ENCODE data around the gene ERV3-1.

Gene ERV3-1

GRCh38 chr7:65004575-65004974, 1.9 kb downstream of the ERV3-1 start:
- Histone ChIP-seq H3K4me1 (ENCODE audit: control insufficient read depth, insufficient read depth, low read length) (no peaks in the 10 kb centered on the region), H3K27ac (ENCODE audit: extremely low read depth, low read depth, low read length) (no peak overlapping the region), H3K36me3 (ENCODE audit: control insufficient read depth in 2 of 2, insufficient read depth in 1 of 2, low read length in 2 of 2) (peaks cover 3 to 19% of the 10 kb centered on the region in 2 experiments; a peak in 2 of 3 replicates), H3K9me3 (ENCODE audit: control insufficient read depth, insufficient read depth, low read depth, low read length) (no peaks in the 10 kb centered on the region), H3K4me3 (ENCODE audit: low read depth, low read length) (no peak overlapping the region)
- CTCF ChIA-PET = no interaction called here
- TF ChIP-seq ZNF677 (tag by site-specific recombination; IDR thresholded peaks at IDR 0.05) (no peak), GLIS1 (tag by site-specific recombination; IDR thresholded peaks at IDR 0.05) (no peak), GLI2 (tag by site-specific recombination; IDR thresholded peaks at IDR 0.05; ENCODE audit: borderline replicate concordance, low read depth) (no peak), ZNF362 (tag by site-specific recombination; IDR thresholded peaks at IDR 0.05) (no peak), ZNF114 (tag by site-specific recombination; IDR thresholded peaks at IDR 0.05) (no peak), ZNF843 (tag by site-specific recombination; IDR thresholded peaks at IDR 0.05) (no peak), GLIS2 (tag by site-specific recombination; IDR thresholded peaks at IDR 0.05) (no peak), OVOL3 (tag by site-specific recombination; IDR thresholded peaks at IDR 0.05) (no peak), MYNN (tag by site-specific recombination; IDR thresholded peaks at IDR 0.05; ENCODE audit: borderline replicate concordance) (no peak), ZNF311 (tag by site-specific recombination; IDR thresholded peaks at IDR 0.05; ENCODE audit: borderline replicate concordance) (no peak), ZNF747 (tag by site-specific recombination; IDR thresholded peaks at IDR 0.05) (no peak), ZBTB26 (tag by site-specific recombination; optimal IDR thresholded peaks at IDR 0.05) (no peak), TRIM28 (IDR thresholded peaks at IDR 0.05; ENCODE audit: borderline replicate concordance, low read length) (no peak), ZNF792 (tag by site-specific recombination; IDR thresholded peaks at IDR 0.05) (no peak), ZNF184 (tag by site-specific recombination; IDR thresholded peaks at IDR 0.05) (no peak), SP3 (tag by site-specific recombination; IDR thresholded peaks at IDR 0.05) (no peak), YY2 (tag by site-specific recombination; IDR thresholded peaks at IDR 0.05) (no peak), ZNF701 (tag by site-specific recombination; IDR thresholded peaks at IDR 0.05) (no peak)
- POLR2A ChIA-PET = interaction anchor here (0.7 kb wide), 1 partner anchor 1961 kb away, joined by 3 read pairs; no protein-coding TSS in a partner anchor

GRCh38 chr7:65002972-65003585, 3.4 kb downstream of the ERV3-1 start:
- no peak for TF ChIP-seq ZNF366 (tag by site-specific recombination; conservative IDR thresholded peaks at IDR 0.05)
- no peak for TF ChIP-seq ZNF639 (tag by site-specific recombination; IDR thresholded peaks at IDR 0.05)
- no peak for TF ChIP-seq ZNF266 (tag by site-specific recombination; IDR thresholded peaks at IDR 0.05; ENCODE audit: low read depth)
- TF ChIP-seq GLIS1 (tag by site-specific recombination; IDR thresholded peaks at IDR 0.05) = no peak
- TF ChIP-seq ZNF664 (tag by site-specific recombination; IDR thresholded peaks at IDR 0.05) = no peak
- TF ChIP-seq PRDM6 (tag by site-specific recombination; IDR thresholded peaks at IDR 0.05) = no peak
- no peak for TF ChIP-seq WT1 (tag by site-specific recombination; IDR thresholded peaks at IDR 0.05)
- TF ChIP-seq ZNF777 (tag by site-specific recombination; IDR thresholded peaks at IDR 0.05; ENCODE audit: borderline replicate concordance) = no peak
- TF ChIP-seq PRDM1 (tag by site-specific recombination; IDR thresholded peaks at IDR 0.05) = no peak
- no peak for TF ChIP-seq ZFP37 (tag by site-specific recombination; IDR thresholded peaks at IDR 0.05)
- TF ChIP-seq ZNF645 (tag by site-specific recombination; IDR thresholded peaks at IDR 0.05) = no peak
- Histone ChIP-seq H3K4me3 (ENCODE audit: low read depth, low read length) (no peak overlapping the region), H3K36me3 (ENCODE audit: control insufficient read depth in 2 of 2, insufficient read depth in 1 of 2, low read length in 2 of 2) (peaks cover 3 to 27% of the 10 kb centered on the region in 2 experiments; a peak in 2 of 3 replicates), H3K9me3 (ENCODE audit: control insufficient read depth, insufficient read depth, low read depth, low read length) (no peaks in the 10 kb centered on the region), H3K27ac (ENCODE audit: extremely low read depth, low read depth, low read length) (no peak overlapping the region), H3K4me1 (ENCODE audit: control insufficient read depth, insufficient read depth, low read length) (no peaks in the 10 kb centered on the region)
- ChIA-PET CTCF (no interaction called here), POLR2A (no interaction called here)

All from HEK293 (cell line).